H9 (cell line): ENCODE measurements around the gene OSBPL10. TPM values are rescaled to one million over a fixed set of nuclear protein-coding genes. Genes with fewer than 3 reads are reported as not detected.

Experiments used
- DNase-seq: peaks from one replicate; pipeline ENCODE4 v3.0.0-alpha.2; 2017
- H2AFZ ChIP-seq: one replicate; pipeline ENCODE4 v1.6.1; 2013; ENCODE audit warnings: mild to moderate bottlenecking, low read length, control low read depth, moderate library complexity
- H2AK5ac ChIP-seq: 2 replicates; pipeline ENCODE4 v1.6.1; 2013; ENCODE audit warnings: low read length, control low read depth, mixed read lengths; ENCODE audit not compliant: insufficient read length
- H2BK120ac ChIP-seq: one replicate; pipeline ENCODE4 v1.6.1; 2013; ENCODE audit warnings: low read depth, mild to moderate bottlenecking, low read length, control low read depth, inconsistent platforms; ENCODE audit not compliant: poor library complexity, severe bottlenecking
- H2BK12ac ChIP-seq: 2 replicates; pipeline ENCODE4 v1.6.1; 2013; ENCODE audit warnings: low read length, control low read depth, mixed read lengths, low read depth; ENCODE audit not compliant: insufficient read length
- H2BK15ac ChIP-seq: 2 replicates; pipeline ENCODE4 v1.6.1; 2013; ENCODE audit warnings: low read depth, low read length, control low read depth
- H2BK20ac ChIP-seq: one replicate; pipeline ENCODE4 v1.6.1; 2013; ENCODE audit warnings: low read depth, mild to moderate bottlenecking, low read length, control low read depth, inconsistent platforms; ENCODE audit not compliant: poor library complexity, severe bottlenecking
- H2BK5ac ChIP-seq: 2 replicates; pipeline ENCODE4 v1.6.1; 2013; ENCODE audit warnings: low read length, control low read depth, mixed read lengths; ENCODE audit not compliant: insufficient read length
- H3K14ac ChIP-seq: 2 replicates; pipeline ENCODE4 v1.6.1; 2013; ENCODE audit warnings: low read length, control low read depth; ENCODE audit not compliant: insufficient read depth
- H3K18ac ChIP-seq: 2 replicates; pipeline ENCODE4 v1.6.1; 2013; ENCODE audit warnings: low read depth, mild to moderate bottlenecking, mixed read lengths, low read length, control low read depth; ENCODE audit not compliant: insufficient read length
- H3K23ac ChIP-seq: 2 replicates; pipeline ENCODE4 v1.6.1; 2013; ENCODE audit warnings: low read length, control low read depth, mixed read lengths, low read depth; ENCODE audit not compliant: insufficient read length
- H3K23me2 ChIP-seq: 2 replicates; pipeline ENCODE4 v1.6.1; 2013; ENCODE audit warnings: low read depth, mild to moderate bottlenecking, mixed read lengths, low read length, control low read depth; ENCODE audit not compliant: insufficient read length, poor library complexity, severe bottlenecking
- H3K27ac ChIP-seq: 2 replicates; pipeline ENCODE4 v1.5.1; 2013; ENCODE audit warnings: low read length, control low read depth, mixed read lengths, low read depth; ENCODE audit not compliant: insufficient read length
- H3K27me3 ChIP-seq: 2 replicates; pipeline ENCODE4 v1.6.1; 2013; ENCODE audit warnings: low read length, control low read depth, inconsistent platforms; ENCODE audit not compliant: insufficient read depth
- H3K4ac ChIP-seq: 2 replicates; pipeline ENCODE4 v1.6.1; 2013; ENCODE audit warnings: low read depth, mild to moderate bottlenecking, control low read depth, inconsistent platforms, low read length, moderate library complexity
- H3K4me1 ChIP-seq: 2 replicates; pipeline ENCODE4 v1.6.1; 2013; ENCODE audit warnings: low read length, control low read depth, inconsistent platforms; ENCODE audit not compliant: insufficient read depth
- H3K4me2 ChIP-seq: 2 replicates; pipeline ENCODE4 v1.6.1; 2013; ENCODE audit warnings: low read length, control low read depth, mixed read lengths; ENCODE audit not compliant: insufficient read length, insufficient read depth
- H3K56ac ChIP-seq: 2 replicates; pipeline ENCODE4 v1.6.1; 2013; ENCODE audit warnings: low read depth, mild to moderate bottlenecking, mixed read lengths, low read length, control low read depth; ENCODE audit not compliant: insufficient read length
- H3K79me1 ChIP-seq: 2 replicates; pipeline ENCODE4 v1.6.1; 2013; ENCODE audit warnings: low read depth, mild to moderate bottlenecking, moderate library complexity, low read length, control low read depth, inconsistent platforms; ENCODE audit not compliant: insufficient read depth, poor library complexity, severe bottlenecking
- H3K79me2 ChIP-seq: 2 replicates; pipeline ENCODE4 v1.6.1; 2013; ENCODE audit warnings: low read length, control low read depth, inconsistent platforms; ENCODE audit not compliant: insufficient read depth
- H3K9ac ChIP-seq: 2 replicates; pipeline ENCODE4 v1.6.1; 2013; ENCODE audit warnings: low read length, control low read depth, mixed read lengths; ENCODE audit not compliant: insufficient read length; ENCODE audit errors: extremely low read depth
- H3K9me3 ChIP-seq: one replicate; pipeline ENCODE4 v1.6.1; 2013; ENCODE audit warnings: low read depth, low read length, inconsistent platforms; ENCODE audit not compliant: control insufficient read depth
- H3T11ph ChIP-seq: one replicate; pipeline ENCODE4 v1.6.1; 2013; ENCODE audit warnings: mild to moderate bottlenecking, low read length, control low read depth, inconsistent platforms
- H4K20me1 ChIP-seq: one replicate; pipeline ENCODE4 v1.6.1; 2013; ENCODE audit not compliant: control insufficient read depth, insufficient read length, insufficient read depth
- H4K5ac ChIP-seq: 2 replicates; pipeline ENCODE4 v1.6.1; 2013; ENCODE audit warnings: low read depth, mild to moderate bottlenecking, mixed read lengths, low read length, control low read depth; ENCODE audit not compliant: insufficient read length
- H4K8ac ChIP-seq: replicated peaks from 2 replicates; pipeline ENCODE4 v1.6.1; 2013; ENCODE audit warnings: low read length, control low read depth, mixed read lengths, low read depth; ENCODE audit not compliant: insufficient read length
- H4K91ac ChIP-seq: 2 replicates; pipeline ENCODE4 v1.6.1; 2013; ENCODE audit warnings: low read depth, mild to moderate bottlenecking, moderate library complexity, mixed read lengths, low read length, control low read depth; ENCODE audit not compliant: insufficient read length
- H3K27ac Mint-ChIP-seq, 3 experiments: 2 replicates in 2 of 3; 3 replicates in 1 of 3; pipeline ENCODE4 v1.8.0; 2020 to 2021; ENCODE audit warnings: mixed read lengths in 3 of 3, mild to moderate bottlenecking in 1 of 3, moderate library complexity in 1 of 3
- H3K27me3 Mint-ChIP-seq: 2 replicates; pipeline ENCODE4 v1.8.0; 2021; ENCODE audit warnings: low read depth, mild to moderate bottlenecking, moderate library complexity, mixed read lengths
- H3K36me3 Mint-ChIP-seq, 3 experiments: 2 replicates in 2 of 3; 3 replicates in 1 of 3; pipeline ENCODE4 v1.8.0; 2020 to 2021; ENCODE audit warnings: low read depth in 3 of 3, mixed read lengths in 3 of 3; ENCODE audit not compliant: insufficient read depth in 1 of 3
- H3K4me1 Mint-ChIP-seq, 2 experiments: 2 replicates each; pipeline ENCODE4 v1.8.0; 2020; ENCODE audit warnings: mixed read lengths in 2 of 2
- H3K4me3 Mint-ChIP-seq, 2 experiments: 2 replicates in 1 of 2; 3 replicates in 1 of 2; pipeline ENCODE4 v1.8.0; 2020 to 2021; ENCODE audit warnings: mild to moderate bottlenecking in 2 of 2, mixed read lengths in 2 of 2, moderate library complexity in 1 of 2
- H3K9me3 Mint-ChIP-seq, 2 experiments: 2 replicates in 1 of 2; 3 replicates in 1 of 2; pipeline ENCODE4 v1.8.0; 2020; ENCODE audit warnings: mild to moderate bottlenecking in 2 of 2, mixed read lengths in 2 of 2, moderate library complexity in 1 of 2
- WGBS: extraction: QIAGEN DNeasy Blood & Tissue Kit; methylation state at CpG from one replicate; pipeline ENCODE4 v1.1.7; 2013; ENCODE audit warnings: missing lambda C conversion rate, low lambda C conversion rate, mixed read lengths; ENCODE audit not compliant: insufficient read length; ENCODE audit errors: extremely low coverage; 5-methylcytosine and 5-hydroxymethylcytosine counted together
- total RNA-seq: library from RNA; stranded (reverse); gene quantifications from 2 replicates; pipeline ENCODE4 v1.2.1, GENCODE V29; 2021
- TF ChIP-seq, protein P1 (sequence below): fragments of 200-600 bp; sonication (generic); conservative IDR thresholded peaks from 3 replicates; pipeline ENCODE4 v1.8.0; 2021; ENCODE audit warnings: antibody characterized with exemption, mild to moderate bottlenecking

Gene OSBPL10
- total RNA-seq, 1 experiment from 2014 or later: 42.7 TPM

DNA sequence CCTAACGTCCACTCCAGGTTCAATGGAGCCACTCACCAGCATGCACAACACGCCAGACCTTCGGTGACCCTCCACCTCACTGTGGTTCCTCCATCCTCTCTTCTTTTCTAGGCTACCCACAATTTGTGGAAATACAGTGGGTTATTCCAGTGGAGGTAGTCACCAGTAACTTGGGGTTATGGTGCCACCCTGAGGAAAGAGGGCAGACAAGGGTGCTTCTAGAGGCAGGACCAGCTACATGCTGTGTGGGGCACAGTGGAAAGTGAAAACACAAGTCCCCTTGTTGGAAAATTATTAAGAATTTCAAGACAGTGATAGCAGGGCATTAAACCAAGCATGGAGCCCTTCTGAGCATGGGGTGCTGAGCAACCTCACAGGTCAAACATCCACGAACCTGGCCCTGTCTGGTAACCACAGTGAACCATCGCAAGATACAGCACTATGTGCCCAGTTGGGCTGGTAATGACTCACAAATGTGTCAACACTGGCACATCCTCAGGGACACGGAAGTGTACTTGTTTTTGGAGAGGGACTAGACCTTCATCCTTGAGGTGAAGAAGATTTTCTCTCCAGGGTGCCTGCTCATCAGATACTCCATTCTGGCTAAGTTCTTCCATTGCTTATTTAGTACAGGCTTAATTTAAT, 281.6 kb downstream of the OSBPL10 start:
- no peaks in the 10 kb centered on the region for H3K27me3 Mint-ChIP-seq
- H3K23ac ChIP-seq: no peak overlapping the region
- H3K9me3 ChIP-seq: no peaks in the 10 kb centered on the region
- no peaks in the 10 kb centered on the region; the same call in 1 of the 2 replicates for H3K4me1 ChIP-seq
- no peak overlapping the region for H3K14ac ChIP-seq
- no peak overlapping the region for H4K91ac ChIP-seq
- H3K27me3 ChIP-seq: no peaks in the 10 kb centered on the region
- H3K9ac ChIP-seq: no peak overlapping the region
- H2AK5ac ChIP-seq: no peak overlapping the region
- no peaks in the 10 kb centered on the region for H4K20me1 ChIP-seq
- H3K4me2 ChIP-seq: no peak overlapping the region
- H3K18ac ChIP-seq: no peak overlapping the region
- no peak overlapping the region for H2BK15ac ChIP-seq
- no peak overlapping the region for H2BK5ac ChIP-seq
- H2BK12ac ChIP-seq: no peak overlapping the region
- no peak overlapping the region for H3K27ac ChIP-seq
- no peak overlapping the region for H3K27ac Mint-ChIP-seq
- no peak overlapping the region for H4K5ac ChIP-seq
- 0 out of 5 replicates have a peak, but pooled peaks cover 0 to 2% of the 10 kb centered on the region in 2 experiments for H3K9me3 Mint-ChIP-seq
- no peak overlapping the region for H3K4ac ChIP-seq
- TF ChIP-seq, protein P1, sequence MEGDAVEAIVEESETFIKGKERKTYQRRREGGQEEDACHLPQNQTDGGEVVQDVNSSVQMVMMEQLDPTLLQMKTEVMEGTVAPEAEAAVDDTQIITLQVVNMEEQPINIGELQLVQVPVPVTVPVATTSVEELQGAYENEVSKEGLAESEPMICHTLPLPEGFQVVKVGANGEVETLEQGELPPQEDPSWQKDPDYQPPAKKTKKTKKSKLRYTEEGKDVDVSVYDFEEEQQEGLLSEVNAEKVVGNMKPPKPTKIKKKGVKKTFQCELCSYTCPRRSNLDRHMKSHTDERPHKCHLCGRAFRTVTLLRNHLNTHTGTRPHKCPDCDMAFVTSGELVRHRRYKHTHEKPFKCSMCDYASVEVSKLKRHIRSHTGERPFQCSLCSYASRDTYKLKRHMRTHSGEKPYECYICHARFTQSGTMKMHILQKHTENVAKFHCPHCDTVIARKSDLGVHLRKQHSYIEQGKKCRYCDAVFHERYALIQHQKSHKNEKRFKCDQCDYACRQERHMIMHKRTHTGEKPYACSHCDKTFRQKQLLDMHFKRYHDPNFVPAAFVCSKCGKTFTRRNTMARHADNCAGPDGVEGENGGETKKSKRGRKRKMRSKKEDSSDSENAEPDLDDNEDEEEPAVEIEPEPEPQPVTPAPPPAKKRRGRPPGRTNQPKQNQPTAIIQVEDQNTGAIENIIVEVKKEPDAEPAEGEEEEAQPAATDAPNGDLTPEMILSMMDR: no peak
- H3T11ph ChIP-seq: no peak overlapping the region
- H3K4me3 Mint-ChIP-seq: no peak overlapping the region
- no peak for DNase-seq
- H3K79me2 ChIP-seq: no peaks in the 10 kb centered on the region; the same call in 1 of the 2 replicates
- no CpG with 5 or more reads among the region's 6 CpGs for WGBS
- no peaks in the 10 kb centered on the region for H3K79me1 ChIP-seq
- H4K8ac ChIP-seq: no peak overlapping the region
- no peak overlapping the region for H2BK20ac ChIP-seq
- H3K56ac ChIP-seq: no peak overlapping the region
- peaks cover 28 to 40% (median 35%) of the 10 kb centered on the region in 3 experiments for H3K36me3 Mint-ChIP-seq
- no peaks in the 10 kb centered on the region for H3K4me1 Mint-ChIP-seq
- no peak overlapping the region for H2AFZ ChIP-seq
- H2BK120ac ChIP-seq: no peak overlapping the region
- H3K23me2 ChIP-seq: no peaks in the 10 kb centered on the region
